K562 (cell line): ENCODE results near the gene STX2. TPM values are rescaled to one million over a fixed set of nuclear protein-coding genes. Genes with fewer than 3 reads are reported as not detected.

Experiments
- ADNP ChIP-seq: fragments of 200-800 bp; sonication (Bioruptor generic); IDR thresholded peaks from 2 replicates; pipeline ENCODE4 v1.6.1; 2016; ENCODE audit warnings: missing genetic modification characterization, missing compliant biosample characterization
- EWSR1 ChIP-seq: fragments of 450-650 bp; IDR thresholded peaks from 2 replicates; pipeline ENCODE4 v1.6.1; 2018; ENCODE audit warnings: borderline replicate concordance, mild to moderate bottlenecking, low read depth, moderate library complexity; ENCODE audit not compliant: partially characterized antibody
- HDGF ChIP-seq: fragments of 450-650 bp; IDR thresholded peaks from 2 replicates; pipeline ENCODE4 v1.6.1; 2016
- HMGXB4 ChIP-seq: sonication (generic); formaldehyde crosslinking; IDR thresholded peaks from 2 replicates; pipeline ENCODE4 v1.8.1; 2023; ENCODE audit warnings: mild to moderate bottlenecking, missing genetic modification reagents
- ILK ChIP-seq: fragments of 450-650 bp; IDR thresholded peaks from 2 replicates; pipeline ENCODE4 v1.6.1; 2016; ENCODE audit warnings: missing genetic modification characterization, low read depth, mild to moderate bottlenecking, missing compliant biosample characterization, moderate library complexity, borderline replicate concordance
- KLF10 ChIP-seq: fragments of 250-450 bp; sonication (Bioruptor Pico); IDR thresholded peaks from 2 replicates; pipeline ENCODE4 v1.6.1; 2021; ENCODE audit warnings: matching md5 sums
- MECOM ChIP-seq: fragments of 250-450 bp; sonication (Bioruptor Pico); IDR thresholded peaks from 2 replicates; pipeline ENCODE4 v1.8.0; 2022; ENCODE audit warnings: inconsistent platforms
- NONO ChIP-seq, 2 experiments: fragments of 200-400 bp in 1 of 2; fragments of 450-650 bp in 1 of 2; formaldehyde crosslinking in 1 of 2; IDR thresholded peaks; 2 replicates each; pipeline ENCODE4 v1.6.1; 2017; ENCODE audit warnings: low read depth in 2 of 2, mild to moderate bottlenecking in 2 of 2, moderate library complexity in 2 of 2, low read length in 1 of 2
- SMARCB1 ChIP-seq: IDR thresholded peaks from 2 replicates; pipeline ENCODE4 v1.6.1; 2011; ENCODE audit warnings: improper control_type of control experiment, low read depth; ENCODE audit not compliant: insufficient read length
- TARDBP ChIP-seq: fragments of 450-650 bp; IDR thresholded peaks from 2 replicates; pipeline ENCODE4 v1.6.1; 2016
- TBL1XR1 ChIP-seq, 2 experiments: IDR thresholded peaks; 2 replicates each; pipeline ENCODE4 v1.6.1; 2012; ENCODE audit warnings: improper control_type of control experiment in 2 of 2, low read length in 2 of 2, mild to moderate bottlenecking in 1 of 2
- UBTF ChIP-seq, 2 experiments: IDR thresholded peaks; 2 replicates each; pipeline ENCODE4 v1.6.1; 2012; ENCODE audit warnings: improper control_type of control experiment in 2 of 2, low read depth in 2 of 2, low read length in 2 of 2, borderline replicate concordance in 1 of 2
- ZKSCAN1 ChIP-seq: fragments of 150-350 bp; IDR thresholded peaks from 2 replicates; pipeline ENCODE4 v1.6.1; 2016; ENCODE audit warnings: low read depth, low read length
- ZNF146 ChIP-seq: IDR thresholded peaks from one replicate; pipeline ENCODE4 v1.6.1; 2018; ENCODE audit warnings: missing compliant biosample characterization; ENCODE audit not compliant: unreplicated experiment
- ZSCAN32 ChIP-seq: fragments of 450-650 bp; formaldehyde crosslinking; IDR thresholded peaks from 2 replicates; pipeline ENCODE4 v1.4.0; 2020; ENCODE audit warnings: mild to moderate bottlenecking, moderate library complexity
- polyA plus RNA-seq, 8 experiments: library from polyadenylated mRNA; depleted of rRNA in 4 of 8; stranded (reverse) in 5 of 8; unstranded in 3 of 8; fragments of >200 nt; fragmentation: Nextera tagmentation in 2 of 8; fragmentation: Illumina TruSeq in 1 of 8; extraction: Ambion mirVana in 2 of 8; extraction: Trizol in 1 of 8; gene quantifications; 2 replicates each; pipeline versions ENCODE4 v1.2.1 to v1.2.3, GENCODE V29; 2011 to 2014; ENCODE audit warnings: inconsistent platforms in 1 of 8, missing spikeins in 1 of 8
- total RNA-seq, 7 experiments: library from RNA; depleted of rRNA in 6 of 7; stranded (reverse); fragments of >200 nt in 6 of 7; fragmentation: Illumina TruSeq in 2 of 7; extraction: Trizol in 2 of 7; gene quantifications; 2 replicates each; pipeline versions ENCODE4 v1.2.1 to v1.2.3, GENCODE V29; 2011 to 2021; ENCODE audit warnings: low replicate concordance in 1 of 7
- TF ChIP-seq, protein P1 (sequence below): fragments of 450-650 bp; IDR thresholded peaks from 2 replicates; pipeline ENCODE4 v1.6.1; 2016; ENCODE audit warnings: mild to moderate bottlenecking
- TF ChIP-seq, protein P2 (sequence below): fragments of 450-650 bp; formaldehyde crosslinking; IDR thresholded peaks from 2 replicates; pipeline ENCODE4 v1.4.0; 2020; ENCODE audit warnings: mild to moderate bottlenecking, mixed read lengths
- TF ChIP-seq, protein P3 (sequence below), 2 experiments: fragments of 250-450 bp in 1 of 2; fragments of 450-650 bp in 1 of 2; sonication (Bioruptor Pico) in 1 of 2; IDR thresholded peaks; 2 replicates each; pipeline versions ENCODE4 v1.6.1 to v1.8.0; 2016 to 2021; ENCODE audit warnings: mild to moderate bottlenecking in 2 of 2, moderate library complexity in 2 of 2, missing compliant biosample characterization in 1 of 2, missing genetic modification characterization in 1 of 2

The STX2 gene
- total and polyA plus RNA-seq, 9 of the 15 experiments (the other 6 are each of a cell fraction or from before 2014, with no cell fraction given) = 22.2 to 54.6 (median 30.8) TPM

DNA sequence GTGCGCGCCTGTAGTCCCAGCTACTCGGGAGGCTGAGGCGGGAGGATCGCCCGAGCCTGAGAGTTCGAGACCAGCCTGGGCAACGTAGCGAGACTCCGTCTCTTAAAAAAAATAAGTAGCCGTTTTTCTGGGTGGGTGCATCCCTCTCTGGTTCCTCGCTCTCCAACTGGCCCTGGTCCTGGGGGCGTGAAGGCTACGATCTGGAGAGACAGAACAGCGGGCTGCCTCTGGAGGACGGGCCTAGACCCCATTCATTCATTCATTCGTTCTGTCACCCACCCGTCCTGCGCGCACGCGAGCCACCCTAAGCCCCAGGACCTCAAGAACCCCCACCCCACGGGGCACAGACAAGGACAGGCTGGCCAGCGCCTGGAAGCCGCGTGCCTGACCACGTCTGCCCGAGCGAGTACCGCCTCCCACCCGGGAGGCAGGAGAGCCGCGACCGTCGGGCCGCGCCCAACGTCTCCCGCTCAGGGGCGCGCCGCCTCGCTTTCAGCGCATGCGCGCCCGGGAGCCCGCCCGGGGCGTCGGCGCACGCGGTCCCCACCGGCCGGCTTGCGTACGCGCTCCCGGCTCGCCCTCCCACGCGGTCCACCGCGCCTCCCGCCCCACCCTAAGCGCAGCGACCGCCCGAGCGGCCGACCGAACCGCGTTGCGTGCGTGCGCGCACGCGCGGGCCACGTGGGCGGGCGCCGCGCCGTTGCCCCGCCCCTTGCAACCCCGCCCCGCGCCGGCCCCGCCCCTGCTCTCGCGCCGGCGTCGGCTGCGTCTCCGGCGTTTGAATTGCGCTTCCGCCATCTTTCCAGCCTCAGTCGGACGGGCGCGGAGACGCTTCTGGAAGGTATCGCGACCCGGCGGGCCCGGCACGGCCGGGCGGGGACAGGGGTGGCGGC is 32.5 kb upstream of the STX2 start, which contains the start of gene RAN (continued):
- TF ChIP-seq ZSCAN32 (CRISPR knock-in tag) = no peak
- TF ChIP-seq EWSR1 = no peak
- TF ChIP-seq UBTF (IDR thresholded peaks at IDR 0.05; ENCODE audit: borderline replicate concordance in 1 of 2, low read depth in 2 of 2, low read length in 2 of 2) = no peak
- peak in 1 of 2 experiments; percentile 81; a peak in 2 of 4 replicates for TF ChIP-seq NONO (IDR thresholded peaks at IDR 0.05; ENCODE audit: low read depth in 2 of 2, low read length in 1 of 2)
- peak; percentile 15; the same call in 1 of the 2 replicates for TF ChIP-seq ADNP
- TF ChIP-seq TBL1XR1 (IDR thresholded peaks at IDR 0.05; ENCODE audit: low read length in 2 of 2) = no peak
- TF ChIP-seq HMGXB4 (CRISPR knock-in tag) = no peak
- TF ChIP-seq, protein P1, sequence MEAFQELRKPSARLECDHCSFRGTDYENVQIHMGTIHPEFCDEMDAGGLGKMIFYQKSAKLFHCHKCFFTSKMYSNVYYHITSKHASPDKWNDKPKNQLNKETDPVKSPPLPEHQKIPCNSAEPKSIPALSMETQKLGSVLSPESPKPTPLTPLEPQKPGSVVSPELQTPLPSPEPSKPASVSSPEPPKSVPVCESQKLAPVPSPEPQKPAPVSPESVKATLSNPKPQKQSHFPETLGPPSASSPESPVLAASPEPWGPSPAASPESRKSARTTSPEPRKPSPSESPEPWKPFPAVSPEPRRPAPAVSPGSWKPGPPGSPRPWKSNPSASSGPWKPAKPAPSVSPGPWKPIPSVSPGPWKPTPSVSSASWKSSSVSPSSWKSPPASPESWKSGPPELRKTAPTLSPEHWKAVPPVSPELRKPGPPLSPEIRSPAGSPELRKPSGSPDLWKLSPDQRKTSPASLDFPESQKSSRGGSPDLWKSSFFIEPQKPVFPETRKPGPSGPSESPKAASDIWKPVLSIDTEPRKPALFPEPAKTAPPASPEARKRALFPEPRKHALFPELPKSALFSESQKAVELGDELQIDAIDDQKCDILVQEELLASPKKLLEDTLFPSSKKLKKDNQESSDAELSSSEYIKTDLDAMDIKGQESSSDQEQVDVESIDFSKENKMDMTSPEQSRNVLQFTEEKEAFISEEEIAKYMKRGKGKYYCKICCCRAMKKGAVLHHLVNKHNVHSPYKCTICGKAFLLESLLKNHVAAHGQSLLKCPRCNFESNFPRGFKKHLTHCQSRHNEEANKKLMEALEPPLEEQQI = no peak
- TF ChIP-seq ZKSCAN1 = no peak
- TF ChIP-seq, protein P2, sequence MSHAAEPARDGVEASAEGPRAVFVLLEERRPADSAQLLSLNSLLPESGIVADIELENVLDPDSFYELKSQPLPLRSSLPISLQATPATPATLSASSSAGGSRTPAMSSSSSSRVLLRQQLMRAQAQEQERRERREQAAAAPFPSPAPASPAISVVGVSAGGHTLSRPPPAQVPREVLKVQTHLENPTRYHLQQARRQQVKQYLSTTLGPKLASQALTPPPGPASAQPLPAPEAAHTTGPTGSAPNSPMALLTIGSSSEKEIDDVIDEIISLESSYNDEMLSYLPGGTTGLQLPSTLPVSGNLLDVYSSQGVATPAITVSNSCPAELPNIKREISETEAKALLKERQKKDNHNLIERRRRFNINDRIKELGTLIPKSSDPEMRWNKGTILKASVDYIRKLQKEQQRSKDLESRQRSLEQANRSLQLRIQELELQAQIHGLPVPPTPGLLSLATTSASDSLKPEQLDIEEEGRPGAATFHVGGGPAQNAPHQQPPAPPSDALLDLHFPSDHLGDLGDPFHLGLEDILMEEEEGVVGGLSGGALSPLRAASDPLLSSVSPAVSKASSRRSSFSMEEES (CRISPR knock-in tag) = no peak
- no peak for TF ChIP-seq HDGF
- no peak; the same call in 1 of the 2 replicates for TF ChIP-seq TARDBP
- no peak for TF ChIP-seq ZNF146 (CRISPR knock-in tag)
- no peak for TF ChIP-seq SMARCB1
- no peak for TF ChIP-seq KLF10 (CRISPR knock-in tag)
- TF ChIP-seq ILK (tag) = no peak
- TF ChIP-seq, protein P3, sequence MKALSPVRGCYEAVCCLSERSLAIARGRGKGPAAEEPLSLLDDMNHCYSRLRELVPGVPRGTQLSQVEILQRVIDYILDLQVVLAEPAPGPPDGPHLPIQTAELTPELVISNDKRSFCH (CRISPR knock-in tag; IDR thresholded peaks at IDR 0.05) = no peak
- TF ChIP-seq, protein P3 (tag; IDR thresholded peaks at IDR 0.05) = peak; percentile 52; the same call in 1 of the 2 replicates
- no peak for TF ChIP-seq MECOM (CRISPR knock-in tag)
